ENCODE results near the gene RNFT2.

GRCh38 chr12:116856729-116857128, 118.6 kb downstream of the RNFT2 start:
- TF ChIP-seq, protein P1, sequence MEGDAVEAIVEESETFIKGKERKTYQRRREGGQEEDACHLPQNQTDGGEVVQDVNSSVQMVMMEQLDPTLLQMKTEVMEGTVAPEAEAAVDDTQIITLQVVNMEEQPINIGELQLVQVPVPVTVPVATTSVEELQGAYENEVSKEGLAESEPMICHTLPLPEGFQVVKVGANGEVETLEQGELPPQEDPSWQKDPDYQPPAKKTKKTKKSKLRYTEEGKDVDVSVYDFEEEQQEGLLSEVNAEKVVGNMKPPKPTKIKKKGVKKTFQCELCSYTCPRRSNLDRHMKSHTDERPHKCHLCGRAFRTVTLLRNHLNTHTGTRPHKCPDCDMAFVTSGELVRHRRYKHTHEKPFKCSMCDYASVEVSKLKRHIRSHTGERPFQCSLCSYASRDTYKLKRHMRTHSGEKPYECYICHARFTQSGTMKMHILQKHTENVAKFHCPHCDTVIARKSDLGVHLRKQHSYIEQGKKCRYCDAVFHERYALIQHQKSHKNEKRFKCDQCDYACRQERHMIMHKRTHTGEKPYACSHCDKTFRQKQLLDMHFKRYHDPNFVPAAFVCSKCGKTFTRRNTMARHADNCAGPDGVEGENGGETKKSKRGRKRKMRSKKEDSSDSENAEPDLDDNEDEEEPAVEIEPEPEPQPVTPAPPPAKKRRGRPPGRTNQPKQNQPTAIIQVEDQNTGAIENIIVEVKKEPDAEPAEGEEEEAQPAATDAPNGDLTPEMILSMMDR (IDR thresholded peaks at IDR 0.05): no peak
- no peak for TF ChIP-seq POLR2A (IDR thresholded peaks at IDR 0.05)
